ENCODE results near the gene RCOR1. TPM values are rescaled to one million over a fixed set of nuclear protein-coding genes. Genes with fewer than 3 reads are reported as not detected.

Gene RCOR1
- total and polyA plus RNA-seq, 2 of the 4 experiments (the other 2 are of a cell fraction) = 9.0 to 11.2 TPM

- Histone ChIP-seq H3K36me3 (ENCODE audit: control insufficient read depth, insufficient read depth, low read length) (no peaks in the 10 kb centered on the region), H3K9me3 (ENCODE audit: control insufficient read depth, insufficient read depth, low read length) (no peaks in the 10 kb centered on the region), H3K18ac (ENCODE audit: low read depth, low read length) (peak within 1 kb of the TSS; percentile 58), H4K5ac (ENCODE audit: low read depth, low read length) (peak within 1 kb of the TSS; percentile 84), H4K91ac (ENCODE audit: insufficient read depth, low read depth, low read length) (peak within 1 kb of the TSS; percentile 80; the same call in 1 of the 2 replicates), H3K79me1 (ENCODE audit: low read depth in 1 of 2, low read length in 2 of 2) (peaks cover 24 to 38% of the 10 kb centered on the region in 2 experiments), H3K27me3 (ENCODE audit: control insufficient read depth, insufficient read depth, low read length) (no peaks in the 10 kb centered on the region), H2BK5ac (ENCODE audit: low read depth, low read length, poor library complexity, severe bottlenecking) (peak within 1 kb of the TSS; percentile 83), H2BK15ac (ENCODE audit: low read depth, low read length) (peak within 1 kb of the TSS; percentile 48; the same call in 2 of the 3 replicates), H3K9me1 (ENCODE audit: insufficient read depth, low read length) (peaks cover 24% of the 10 kb centered on the region), H3K4me1 (ENCODE audit: control insufficient read depth, insufficient read depth, low read length) (peaks cover 14% of the 10 kb centered on the region), H3K56ac (ENCODE audit: extremely low read depth, insufficient read depth, low read length) (peak within 1 kb of the TSS; percentile 73), H3K4me2 (ENCODE audit: low read depth, low read length) (peak within 1 kb of the TSS; percentile 99), H3K23ac (ENCODE audit: low read depth, low read length) (peak within 1 kb of the TSS; percentile 96), H2BK120ac (ENCODE audit: low read depth, low read length) (peak within 1 kb of the TSS; percentile 78), H4K8ac (ENCODE audit: low read depth in 2 of 2, low read length in 2 of 2) (peak within 1 kb of the TSS; percentile 78 to 95), H2AK9ac (replicated peaks; ENCODE audit: low read depth, low read length, poor library complexity) (peak within 1 kb of the TSS; percentile 92), H3K4me3 (ENCODE audit: insufficient read depth, low read depth, low read length) (peak within 1 kb of the TSS; percentile 75), H3K14ac (replicated peaks; ENCODE audit: low read depth, low read length) (peak within 1 kb of the TSS; percentile 89), H3K4ac (ENCODE audit: low read depth, low read length) (peak within 1 kb of the TSS; percentile 83), H4K20me1 (ENCODE audit: insufficient read depth, low read length) (peaks cover 32% of the 10 kb centered on the region), H3K9ac (ENCODE audit: low read depth, low read length) (peak within 1 kb of the TSS; percentile 76), H2AK5ac (ENCODE audit: low read depth, low read length) (peak within 1 kb of the TSS; percentile 100), H2AFZ (replicated peaks; ENCODE audit: low read length, poor library complexity) (peak within 1 kb of the TSS; percentile 91), H3K27ac (ENCODE audit: insufficient read depth, low read length) (peak within 1 kb of the TSS; percentile 62), H2BK20ac (ENCODE audit: low read depth, low read length) (peak within 1 kb of the TSS; percentile 27; the same call in 1 of the 2 replicates)
- dilution Hi-C loops (cut with HindIII; ENCODE audit: low sequenced_read_pairs, unreplicated experiment) (no loop called here), in situ Hi-C loops (cut with MboI; ENCODE audit: low sequenced_read_pairs) (loop anchor here (10.0 kb wide), 1 partner anchor 138 kb away; no protein-coding TSS in a partner anchor), intact Hi-C loops (cut with micrococcal nuclease) (loop anchor here (10.0 kb wide), 1 partner anchor 182 kb away; the partner anchor contains the start of gene RCOR1)
- peak; percentile 77 for DNase-seq
- peak; percentile 78 for ATAC-seq (ENCODE audit: low read depth)
- WGBS, 2 experiments (ENCODE audit: extremely low coverage in 2 of 2, insufficient read length in 1 of 2) = 24% methylated on average over 44 of the region's 163 CpGs; no CpG with 5 or more reads in 1 of the 2 experiments
- no TSS peak for BruUV-seq (replicated peaks)
- ChIA-PET POLR2A (ENCODE audit: unreplicated experiment) (no interaction called here), CTCF (no interaction called here)
- TF ChIP-seq MAZ (IDR thresholded peaks at IDR 0.05; ENCODE audit: borderline replicate concordance, low read depth, low read length) (peak; percentile 20; the same call in 1 of the 2 replicates), RFX5 (IDR thresholded peaks at IDR 0.05; ENCODE audit: low read depth, low read length) (no peak), MXI1 (IDR thresholded peaks at IDR 0.05; ENCODE audit: borderline replicate concordance, low read depth, low read length) (peak; percentile 71; the same call in 1 of the 2 replicates), BHLHE40 (IDR thresholded peaks at IDR 0.05; ENCODE audit: low read depth, low read length) (peak; percentile 33; the same call in 1 of the 2 replicates), MAFK (IDR thresholded peaks at IDR 0.05; ENCODE audit: low read depth, low read length) (no peak), SMC3 (IDR thresholded peaks at IDR 0.05; ENCODE audit: low read depth, low read length) (no peak), RAD21 (IDR thresholded peaks at IDR 0.05; ENCODE audit: low read length) (no peak), POLR2A (IDR thresholded peaks at IDR 0.05; ENCODE audit: low read depth, low read length) (peak; percentile 79), RCOR1 (IDR thresholded peaks at IDR 0.05; ENCODE audit: insufficient replicate concordance, low read length) (no peak)
Measured at GRCh38 chr14:102776761-102777710, 184.6 kb downstream of the RCOR1 start, which contains the start of gene TRAF3. TSS of gene TRAF3 (plus strand) at chr14:102777449. CDS start at chr14:102870202, 92,753 bp downstream.
